CD4-positive, alpha-beta T cell treated with Interleukin-12 subunit alpha and Interleukin-12 subunit beta, for 1 hour (primary cell): ENCODE results near the gene ZBTB16.

Experiments used
- DNase-seq: peaks from one replicate; pipeline ENCODE4 v3.0.0-alpha.2; 2020

The ZBTB16 gene

GRCh38 chr11:114290503-114291235 lies 231.2 kb downstream of the ZBTB16 start:
- DNase-seq, result no peak

- no peak for DNase-seq
These were observed 231.9 kb downstream of the ZBTB16 start for GRCh38 chr11:114291381-114291780.

- DNase-seq, result no peak
These were observed 232.6 kb downstream of the ZBTB16 start for GRCh38 chr11:114291842-114292680.

GRCh38 chr11:114293201-114293711 lies 233.7 kb downstream of the ZBTB16 start:
- no peak for DNase-seq

GRCh38 chr11:114295676-114296604 lies 236.4 kb downstream of the ZBTB16 start, which contains the start of gene NNMT:
Gene NNMT, plus strand, starts transcription at chr11:114296399. Its CDS starts 158 bp downstream, at chr11:114296557.
- DNase-seq, result no peak

GRCh38 chr11:114296605-114297372 lies 237.3 kb downstream of the ZBTB16 start:
- no peak for DNase-seq

GRCh38 chr11:114297806-114298709 lies 238.5 kb downstream of the ZBTB16 start:
- DNase-seq, result no peak

- DNase-seq, result no peak
These were observed 239.2 kb downstream of the ZBTB16 start for GRCh38 chr11:114298710-114299109.
